Spleen (tissue), 11 donors: ENCODE data around the gene SLC25A41. TPM values are rescaled to one million over a fixed set of nuclear protein-coding genes. Genes with fewer than 3 reads are reported as not detected.

Source experiments
- DNase-seq: peaks from one replicate; pipeline ENCODE4 v3.0.0-alpha.2; 2020
- H3K27ac ChIP-seq, 8 donors: fragments of 200-600 bp; sonication (generic) in 7 of 8; 1 replicate in 4 of 8; 2 replicates in 4 of 8; pipeline versions ENCODE4 v1.5.0 to v1.8.0; 2016 to 2021; ENCODE audit warnings: inconsistent platforms in 4 of 8, mild to moderate bottlenecking in 4 of 8, moderate library complexity in 1 of 8
- H3K27me3 ChIP-seq, 7 donors: fragments of 200-600 bp; sonication (generic) in 6 of 7; replicated peaks in 1 of 7; 1 replicate in 4 of 7; 2 replicates in 3 of 7; pipeline versions ENCODE4 v1.5.0 to v1.8.0; 2016 to 2021; ENCODE audit warnings: inconsistent platforms in 3 of 7, mild to moderate bottlenecking in 1 of 7
- H3K36me3 ChIP-seq, 6 donors: fragments of 200-600 bp; sonication (generic) in 5 of 6; 1 replicate in 4 of 6; 2 replicates in 2 of 6; pipeline versions ENCODE4 v1.5.0 to v1.8.0; 2016 to 2021; ENCODE audit warnings: inconsistent platforms in 2 of 6
- H3K4me1 ChIP-seq, 6 donors: fragments of 200-600 bp; sonication (generic) in 5 of 6; 1 replicate in 3 of 6; 2 replicates in 3 of 6; pipeline versions ENCODE4 v1.5.0 to v1.8.0; 2016 to 2021; ENCODE audit warnings: inconsistent platforms in 3 of 6
- H3K4me3 ChIP-seq, 8 donors: fragments of 200-600 bp; sonication (generic) in 7 of 8; 1 replicate in 4 of 8; 2 replicates in 4 of 8; pipeline versions ENCODE4 v1.5.0 to v1.8.0; 2016 to 2021; ENCODE audit warnings: inconsistent platforms in 4 of 8, mild to moderate bottlenecking in 4 of 8, moderate library complexity in 2 of 8
- H3K9me3 ChIP-seq, 8 donors: fragments of 200-600 bp; sonication (generic) in 7 of 8; 1 replicate in 4 of 8; 2 replicates in 4 of 8; pipeline versions ENCODE4 v1.5.0 to v1.8.0; 2016 to 2021; ENCODE audit warnings: inconsistent platforms in 4 of 8
- CTCF ChIP-seq, 11 experiments: fragments of 200-600 bp in 7 of 11; fragments of 450-650 bp in 4 of 11; sonication (generic) in 4 of 11; IDR thresholded peaks in 8 of 11; conservative IDR thresholded peaks in 3 of 11; 1 replicate in 7 of 11; 2 replicates in 4 of 11; pipeline versions ENCODE4 v1.4.0 to v1.8.0; 2016 to 2021; ENCODE audit warnings: antibody characterized with exemption in 11 of 11, inconsistent platforms in 4 of 11, mild to moderate bottlenecking in 1 of 11
- POLR2A ChIP-seq, 3 donors: fragments of 450-650 bp; IDR thresholded peaks; one replicate each; pipeline ENCODE4 v1.5.1; 2017; ENCODE audit warnings: antibody characterized with exemption in 3 of 3, mild to moderate bottlenecking in 1 of 3
- POLR2AphosphoS5 ChIP-seq, 3 donors: sonication (generic); formaldehyde crosslinking; IDR thresholded peaks; one replicate each; pipeline ENCODE4 v1.5.1; 2017; ENCODE audit warnings: antibody characterized with exemption in 3 of 3
- WGBS, 5 donors: extraction: QIAGEN DNeasy Blood & Tissue Kit in 3 of 5; methylation state at CpG; one replicate each; pipeline versions ENCODE4 v1.1.5 to v1.1.7; 2013 to 2018; 5-methylcytosine and 5-hydroxymethylcytosine counted together
- intact Hi-C: fragments of 100-400 bp; cut with DNase I; formaldehyde crosslinking; loops from one replicate; pipeline ENCODE4 v1.15.0; 2023; ENCODE audit warnings: low total_unique reads
- polyA plus RNA-seq, 3 donors: library from polyadenylated mRNA; stranded (reverse); fragments of 200-250 nt; gene quantifications; one replicate each; pipeline ENCODE4 v1.2.1, GENCODE V29; 2013
- total RNA-seq, 7 donors: library from RNA; depleted of rRNA in 3 of 7; stranded (reverse); fragments of >200 nt in 3 of 7; fragmentation: NEBNext Ultra II Directional in 4 of 7; extraction: Animal tissue kit (Norgen Biotek cat#: 25700) in 4 of 7; gene quantifications; one replicate each; pipeline versions ENCODE4 v1.1.0 to v1.2.1, GENCODE V29; 2016 to 2021
- donor health status: healthy with polysubstance abuse.
- donor health status: DM: no; HTN: no; CAD: no; lungs with moderate emphysema.
- donor health status: DM: no; HTN: no; CAD: no.
- donor health status: Bipolar disorder and iron deficiency.
- donor health status: healthy.
- donor health status: DM: no; HTN: no; CAD: no.
- donor health status: DM: yes; HTN: yes; CAD: no.

Gene SLC25A41
- total and polyA plus RNA-seq, 10 donors: 0.18 to 0.77 (median 0.46) TPM; not detected in 6

GRCh38 chr19:6476155-6476895 is 42.8 kb upstream of the SLC25A41 start:
- peaks cover 0 to 87% (median 51%) of the 10 kb centered on the region in 6 donors for H3K36me3 ChIP-seq
- H3K4me3 ChIP-seq: peak overlapping the region in 1 of 8 donors; percentile 43
- H3K9me3 ChIP-seq: no peaks in the 10 kb centered on the region
- peak; percentile 83 for DNase-seq
- 55 to 73% (median 66%) methylated on average over 23 to 33 of the region's 33 CpGs for whole genome bisulfite sequencing, 5 donors
- H3K27ac ChIP-seq: no peak overlapping the region
- intact Hi-C loops: no loop called here
- no peak for TF ChIP-seq POLR2A (IDR thresholded peaks at IDR 0.05)
- TF ChIP-seq CTCF (IDR thresholded peaks at IDR 0.05 in 8 of 11, conservative IDR thresholded peaks at IDR 0.05 in 3 of 11): no peak
- TF ChIP-seq POLR2AphosphoS5 (IDR thresholded peaks at IDR 0.05): peak in 1 of 3 donors; percentile 9
- peaks cover 0 to 23% (median 0%) of the 10 kb centered on the region in 7 donors for H3K27me3 ChIP-seq
- peaks cover 0 to 47% (median 20%) of the 10 kb centered on the region in 6 donors for H3K4me1 ChIP-seq

- WGBS, 5 donors: 59 to 79% (median 69%) methylated on average over 35 to 52 of the region's 52 CpGs
- no peak for DNase-seq
- peaks cover 0 to 23% (median 0%) of the 10 kb centered on the region in 7 donors for H3K27me3 ChIP-seq
- no peaks in the 10 kb centered on the region for H3K9me3 ChIP-seq
- TF ChIP-seq CTCF (IDR thresholded peaks at IDR 0.05 in 8 of 11, conservative IDR thresholded peaks at IDR 0.05 in 3 of 11) (no peak), POLR2AphosphoS5 (IDR thresholded peaks at IDR 0.05) (peak in 1 of 3 donors; percentile 51), POLR2A (IDR thresholded peaks at IDR 0.05) (no peak)
- peaks cover 0 to 95% (median 59%) of the 10 kb centered on the region in 6 donors for H3K36me3 ChIP-seq
- no peak overlapping the region for H3K27ac ChIP-seq
- intact Hi-C loops: no loop called here
- H3K4me3 ChIP-seq: peak overlapping the region in 1 of 8 donors; percentile 8
- H3K4me1 ChIP-seq: peaks cover 0 to 39% (median 15%) of the 10 kb centered on the region in 6 donors
These were observed 42.0 kb upstream of the SLC25A41 start for GRCh38 chr19:6475321-6476108.

- H3K36me3 ChIP-seq: peaks cover 0 to 100% (median 63%) of the 10 kb centered on the region in 6 donors
- intact Hi-C loops: no loop called here
- TF ChIP-seq CTCF (IDR thresholded peaks at IDR 0.05 in 8 of 11, conservative IDR thresholded peaks at IDR 0.05 in 3 of 11) (no peak), POLR2AphosphoS5 (IDR thresholded peaks at IDR 0.05) (no peak), POLR2A (IDR thresholded peaks at IDR 0.05) (no peak)
- 78 to 85% (median 79%) methylated on average over 9 of the region's 9 CpGs for WGBS, 5 donors
- no peaks in the 10 kb centered on the region for H3K9me3 ChIP-seq
- DNase-seq: no peak
- peaks cover 0 to 21% (median 8%) of the 10 kb centered on the region in 6 donors for H3K4me1 ChIP-seq
- no peak overlapping the region for H3K27ac ChIP-seq
- peaks cover 0 to 23% (median 0%) of the 10 kb centered on the region in 7 donors for H3K27me3 ChIP-seq
- H3K4me3 ChIP-seq: no peak overlapping the region
These were observed 40.1 kb upstream of the SLC25A41 start for GRCh38 chr19:6473647-6474046.
